ENCODE results near the gene HPSE2.

The HPSE2 gene

DNA sequence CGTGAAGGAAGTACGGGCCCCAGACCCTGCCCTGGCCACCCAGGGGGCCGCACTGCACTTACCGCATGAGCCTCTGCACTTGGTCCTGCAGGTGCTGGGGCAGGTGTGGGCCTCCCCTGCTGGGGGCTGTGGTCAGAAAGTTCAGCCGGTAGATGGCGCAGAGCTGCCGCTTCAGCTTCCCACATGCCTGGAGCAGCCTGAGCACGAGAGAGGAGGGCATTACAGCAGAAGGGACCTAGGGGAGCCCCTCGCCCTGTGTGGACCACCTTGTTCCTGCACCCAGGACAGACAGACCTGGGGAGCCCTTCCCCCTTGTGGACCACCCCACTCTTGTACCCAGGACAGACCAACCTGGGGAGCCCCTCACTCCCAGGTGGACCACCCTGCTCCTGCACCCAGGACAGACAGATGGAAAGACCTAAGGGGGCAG is 811.9 kb downstream of the HPSE2 start:
- in situ Hi-C loops (cut with MboI; ENCODE audit: low sequenced_read_pairs), result no loop called here

GRCh38 chr10:98422182-98422581 is 813.5 kb downstream of the HPSE2 start:
- in situ Hi-C loops (cut with MboI; ENCODE audit: low sequenced_read_pairs), result no loop called here

DNA sequence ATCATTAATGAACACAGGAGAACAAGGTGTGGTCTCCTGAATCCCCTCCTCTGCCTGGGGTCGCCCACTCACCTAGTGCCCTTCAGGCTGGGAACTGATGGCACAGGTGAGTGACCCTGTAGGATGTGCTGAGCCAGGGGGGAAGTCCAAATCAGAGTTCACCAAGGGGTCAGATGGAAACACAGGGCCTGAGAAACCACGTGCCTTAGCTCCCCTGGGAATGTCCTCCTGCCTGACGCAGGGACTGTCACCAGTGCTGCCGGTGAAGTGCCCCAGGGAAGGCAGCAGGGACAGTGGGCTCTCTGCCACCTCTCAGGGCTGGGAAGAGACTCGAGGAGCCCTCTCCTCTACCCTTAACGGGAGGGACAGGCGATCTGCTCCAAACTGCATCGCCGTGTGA is 814.9 kb downstream of the HPSE2 start:
- in situ Hi-C loops (cut with MboI; ENCODE audit: low sequenced_read_pairs), result no loop called here

- in situ Hi-C loops (cut with MboI; ENCODE audit: low sequenced_read_pairs), result no loop called here
These were observed 816.0 kb downstream of the HPSE2 start for GRCh38 chr10:98419469-98420261.

DNA sequence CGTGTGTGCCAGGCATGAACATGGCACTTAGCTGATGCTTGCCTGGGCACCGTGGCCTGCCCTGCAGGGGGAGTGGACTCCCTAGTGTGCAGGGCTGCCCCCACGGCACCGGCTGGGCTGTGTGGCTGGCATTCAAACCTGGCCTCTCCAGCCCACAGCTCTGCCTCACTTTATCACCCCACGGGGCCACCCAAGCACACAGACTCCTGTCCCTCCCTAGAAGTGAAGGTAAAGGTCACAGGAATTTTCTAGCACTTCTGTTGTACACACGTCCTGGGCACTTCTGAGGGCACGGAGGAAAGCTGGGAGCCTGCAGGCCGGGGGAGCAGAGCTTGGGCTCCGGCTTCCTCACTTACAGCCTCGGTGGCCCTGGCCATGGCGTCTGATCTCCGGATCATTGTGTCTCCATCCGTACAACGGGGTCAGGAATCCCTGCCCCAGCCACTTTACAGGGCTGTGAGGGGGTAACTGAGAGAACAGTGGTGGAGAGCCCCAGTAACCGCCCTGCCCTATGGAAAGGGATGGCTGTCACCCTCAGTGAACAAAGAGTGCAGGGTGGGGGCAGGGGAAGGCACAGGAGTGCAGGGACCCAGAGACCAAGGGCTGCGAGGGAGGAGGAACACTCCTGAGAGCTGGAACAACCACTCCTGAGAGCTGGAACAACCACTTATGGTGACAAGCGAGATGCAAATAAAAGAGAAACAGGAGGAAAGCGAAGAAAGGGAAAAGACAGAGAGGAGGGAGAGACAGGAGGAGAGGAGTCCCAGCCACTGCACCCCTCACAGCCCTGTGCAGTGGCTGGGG is 816.8 kb downstream of the HPSE2 start:
- in situ Hi-C loops (cut with MboI; ENCODE audit: low sequenced_read_pairs), result no loop called here

DNA sequence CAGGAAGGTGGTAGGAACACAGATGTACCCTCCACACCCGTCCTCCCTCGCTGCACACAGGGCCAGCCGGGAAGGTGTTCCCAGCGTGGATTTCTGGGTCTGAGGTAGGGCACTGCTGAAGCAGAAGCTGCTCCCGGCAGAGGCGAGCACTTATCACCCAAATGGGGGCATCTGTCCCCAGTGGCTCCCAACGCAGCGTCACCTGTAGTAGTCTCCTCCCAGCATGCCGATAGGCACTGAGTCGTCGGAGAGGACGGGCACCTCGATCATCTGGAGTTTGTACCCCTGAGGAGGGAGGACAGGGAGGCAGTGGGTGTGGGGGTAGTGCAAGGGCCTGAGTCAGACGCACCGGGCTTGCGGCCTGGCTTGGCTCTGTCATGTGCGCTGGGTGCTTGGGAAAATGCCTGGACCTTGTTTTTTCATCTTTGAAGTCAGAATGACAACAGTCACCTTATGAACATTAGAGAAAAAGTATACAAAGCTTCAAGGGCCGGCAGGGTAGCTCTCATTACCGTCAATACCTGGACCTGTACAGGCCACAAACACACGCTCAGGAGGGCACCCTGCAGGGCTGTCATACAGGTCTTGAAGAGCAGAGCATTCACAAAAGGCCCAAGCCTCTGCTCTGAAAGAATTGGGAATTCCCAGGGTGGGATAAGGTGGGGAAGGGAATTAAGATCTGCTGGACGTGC is 817.5 kb downstream of the HPSE2 start:
- in situ Hi-C loops (cut with MboI; ENCODE audit: low sequenced_read_pairs), result no loop called here

DNA sequence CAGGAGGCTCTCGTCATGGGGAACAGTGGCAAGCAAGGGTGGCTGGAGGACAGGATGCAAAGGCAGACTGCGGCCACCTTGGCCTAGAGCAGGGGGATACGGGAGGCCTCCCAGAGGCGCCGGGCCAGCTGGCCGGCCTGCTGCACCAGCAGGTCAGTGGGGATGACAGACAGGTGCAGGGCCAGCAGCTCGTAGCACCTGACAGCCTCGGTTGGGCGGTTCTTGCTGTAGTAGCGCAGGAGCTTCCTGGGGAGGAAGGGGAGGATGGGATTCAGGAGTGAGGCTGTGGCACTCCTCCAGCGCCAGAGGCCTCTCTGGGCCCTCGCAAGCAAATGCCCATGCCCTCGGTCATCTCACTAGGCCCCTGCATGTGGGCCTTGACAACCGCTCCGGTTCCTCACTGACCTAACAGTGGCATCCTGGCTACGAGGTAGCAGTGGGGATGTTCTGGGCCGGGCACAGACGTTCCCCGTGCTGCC is 818.1 kb downstream of the HPSE2 start:
- in situ Hi-C loops (cut with MboI; ENCODE audit: low sequenced_read_pairs), result no loop called here

- in situ Hi-C loops (cut with MboI; ENCODE audit: low sequenced_read_pairs), result no loop called here
These were observed 818.9 kb downstream of the HPSE2 start for GRCh38 chr10:98416606-98417388.

DNA sequence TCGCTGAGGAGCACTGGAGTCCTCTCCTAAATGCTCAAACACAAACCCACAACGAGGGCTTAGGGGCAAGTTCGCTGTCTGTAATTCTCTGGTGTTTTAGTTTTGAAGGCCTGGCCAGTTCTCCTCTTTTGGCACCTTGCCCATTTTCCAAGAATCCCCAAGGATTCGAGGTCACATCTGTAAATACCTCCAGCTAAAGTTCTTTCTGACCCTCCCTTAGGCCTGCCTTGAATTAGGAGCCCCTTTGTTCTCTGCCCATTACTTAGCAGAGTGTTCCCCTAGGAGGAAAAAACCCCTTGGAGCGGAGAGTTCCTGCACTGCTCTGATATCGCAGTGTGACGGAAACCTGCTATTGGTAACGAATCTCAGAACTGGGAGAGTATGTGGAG is 819.9 kb downstream of the HPSE2 start:
- in situ Hi-C loops (cut with MboI; ENCODE audit: low sequenced_read_pairs), result no loop called here

GRCh38 chr10:98414932-98415730 is 820.5 kb downstream of the HPSE2 start, which contains the start of gene PYROXD2:
Gene PYROXD2, minus strand, starts transcription at chr10:98415182. Its CDS starts 47 bp downstream, at chr10:98415135.
- in situ Hi-C loops (cut with MboI; ENCODE audit: low sequenced_read_pairs), result no loop called here

DNA sequence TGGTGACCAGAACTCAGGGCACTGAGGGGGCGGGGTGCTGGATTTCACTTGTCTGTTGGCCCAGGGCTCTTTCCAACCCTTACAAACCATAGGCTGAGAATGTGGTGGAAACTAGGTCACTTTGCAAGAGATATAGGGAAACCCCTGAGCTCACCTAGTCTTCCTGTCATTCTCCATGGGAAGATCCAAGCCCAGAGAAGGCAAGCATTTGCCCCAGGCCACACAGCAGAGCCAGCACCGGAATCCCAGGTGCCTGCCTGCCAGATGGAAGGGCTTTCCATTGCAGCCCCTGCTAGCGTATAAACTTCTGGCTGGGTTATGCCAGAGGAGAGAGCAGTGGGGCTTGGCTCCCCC is 821.1 kb downstream of the HPSE2 start:
- in situ Hi-C loops (cut with MboI; ENCODE audit: low sequenced_read_pairs), result no loop called here

GRCh38 chr10:98411768-98412167 is 823.9 kb downstream of the HPSE2 start:
- in situ Hi-C loops (cut with MboI; ENCODE audit: low sequenced_read_pairs), result no loop called here

DNA sequence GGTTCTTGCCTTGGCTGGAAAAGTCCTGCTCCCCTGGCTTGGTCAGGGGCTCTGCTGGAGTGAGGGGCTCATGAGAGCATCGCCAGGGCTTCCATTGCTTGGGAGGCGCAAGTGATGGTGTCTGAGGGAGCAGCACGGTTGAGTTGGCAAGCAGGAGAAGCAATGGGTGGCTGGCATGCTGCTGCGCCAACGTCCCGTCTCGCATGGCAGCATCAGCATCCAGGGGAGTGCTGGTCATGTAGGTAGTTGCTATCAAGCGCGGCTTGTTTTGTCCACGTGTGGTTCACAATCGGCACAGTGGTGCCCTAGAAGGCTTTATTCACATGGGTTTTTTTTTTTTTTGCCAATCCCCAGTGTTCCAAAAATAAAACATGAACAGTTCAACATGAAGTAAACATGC is 824.5 kb downstream of the HPSE2 start:
- in situ Hi-C loops (cut with MboI; ENCODE audit: low sequenced_read_pairs), result no loop called here

GRCh38 chr10:98410759-98411158 is 824.9 kb downstream of the HPSE2 start:
- in situ Hi-C loops (cut with MboI; ENCODE audit: low sequenced_read_pairs), result no loop called here

GRCh38 chr10:98410135-98410743 is 825.4 kb downstream of the HPSE2 start:
- in situ Hi-C loops (cut with MboI; ENCODE audit: low sequenced_read_pairs), result no loop called here

DNA sequence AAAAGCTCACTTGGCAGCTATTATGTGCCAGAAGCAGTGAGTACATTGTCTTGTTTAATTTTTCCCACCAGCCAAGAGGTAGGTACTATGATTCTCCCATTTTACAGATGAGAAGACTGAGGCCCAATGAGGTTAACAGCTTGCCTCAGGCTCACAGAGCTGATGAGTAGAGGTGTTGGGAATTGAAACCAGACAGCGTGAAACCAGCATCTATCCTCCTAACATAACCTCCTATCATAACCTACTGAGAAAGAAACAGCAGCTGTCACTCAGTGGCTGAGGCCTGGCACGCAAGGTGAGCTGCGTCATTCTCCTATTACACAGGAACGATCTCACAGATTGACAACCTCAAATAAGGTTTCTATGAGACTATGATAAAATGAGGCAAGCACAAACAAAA is 826.9 kb downstream of the HPSE2 start:
- in situ Hi-C loops (cut with MboI; ENCODE audit: low sequenced_read_pairs), result no loop called here

- in situ Hi-C loops (cut with MboI; ENCODE audit: low sequenced_read_pairs), result no loop called here
These were observed 827.9 kb downstream of the HPSE2 start for GRCh38 chr10:98407744-98408241.

Measured in HL-60/S4 (cell line).